LNCaP clone FGC (cell line): ENCODE measurements around the gene FAM184B.
"Not testable (repeated sequence)": the region's sequence is repeated elsewhere in the genome, so short reads cannot be mapped to it uniquely, and the experiment has no call there.

Experiments used
- DNase-seq: peaks from one replicate; pipeline ENCODE4 v3.0.0-alpha.2; 2011; ENCODE audit warnings: low read depth
- H3K4me3 ChIP-seq: 2 replicates; pipeline ENCODE4 v1.5.1; 2011; ENCODE audit warnings: mild to moderate bottlenecking, low read depth, low read length, control low read depth
- CTCF ChIP-seq: IDR thresholded peaks from 2 replicates; pipeline ENCODE4 v1.5.1; 2012; ENCODE audit warnings: mild to moderate bottlenecking; ENCODE audit not compliant: control insufficient read depth, insufficient read depth; ENCODE audit errors: extremely low read depth

FAM184B gene

GRCh38 chr4:17721496-17722355 lies 59.7 kb downstream of the FAM184B start:
- no peak for TF ChIP-seq CTCF
- DNase-seq, result no peak
- no peak overlapping the region for H3K4me3 ChIP-seq

- H3K4me3 ChIP-seq, result no peak overlapping the region
- no peak for TF ChIP-seq CTCF
- DNase-seq, result no peak
These were observed 62.3 kb downstream of the FAM184B start for GRCh38 chr4:17719106-17719505.

- DNase-seq, result no peak
- no peak for TF ChIP-seq CTCF
These were observed 63.0 kb downstream of the FAM184B start for GRCh38 chr4:17718471-17718870.

GRCh38 chr4:17717301-17717700 lies 64.1 kb downstream of the FAM184B start:
- no peak overlapping the region for H3K4me3 ChIP-seq
- TF ChIP-seq CTCF, result no peak
- DNase-seq, result no peak

More at GRCh38 chr4:17718471-17718870, 63.0 kb downstream of the FAM184B start:
- no peak overlapping the region for H3K4me3 ChIP-seq

GRCh38 chr4:17715511-17715910 lies 65.9 kb downstream of the FAM184B start:
- TF ChIP-seq CTCF, result no peak
- no peak overlapping the region for H3K4me3 ChIP-seq
- no peak for DNase-seq

- no peak for TF ChIP-seq CTCF
- no peak overlapping the region for H3K4me3 ChIP-seq
- DNase-seq, result no peak
These were observed 67.6 kb downstream of the FAM184B start for GRCh38 chr4:17713779-17714178.

- TF ChIP-seq CTCF, result no peak
- DNase-seq, result no peak
- no peak overlapping the region for H3K4me3 ChIP-seq
These were observed 69.3 kb downstream of the FAM184B start for GRCh38 chr4:17712166-17712565.

- not testable (repeated sequence) for DNase-seq, H3K4me3 ChIP-seq
These were observed 70.2 kb downstream of the FAM184B start for GRCh38 chr4:17711206-17711605.
